Cardiac fibroblast (primary cell): ENCODE measurements around the gene CCT8.

Source experiments
- DNase-seq, 2 donors: peaks; one replicate each; pipeline versions ENCODE4 v3.0.0 to v3.0.0-alpha.2; 2010; ENCODE audit warnings: low read depth in 2 of 2
- H3K4me3 ChIP-seq, 2 donors: replicated peaks in 1 of 2; 1 replicate in 1 of 2; 2 replicates in 1 of 2; pipeline ENCODE4 v1.5.1; 2011; ENCODE audit warnings: low read depth in 2 of 2, low read length in 2 of 2, mild to moderate bottlenecking in 2 of 2, moderate library complexity in 1 of 2
- CTCF ChIP-seq: IDR thresholded peaks from one replicate; pipeline ENCODE4 v1.5.1; 2011; ENCODE audit warnings: low read depth, mild to moderate bottlenecking, low read length, inconsistent platforms

CCT8 gene

GRCh38 chr21:29077651-29078090 lies 4.2 kb upstream of the CCT8 start:
- TF ChIP-seq CTCF = no peak
- peak; percentile 46 to 56 for DNase-seq
- H3K4me3 ChIP-seq = peak overlapping the region; percentile 35 to 45

GRCh38 chr21:29076731-29077640 lies 3.5 kb upstream of the CCT8 start:
- peak in 1 of 2 donors; percentile 26 for DNase-seq
- peak overlapping the region; percentile 45 to 50 for H3K4me3 ChIP-seq

- TF ChIP-seq CTCF = no peak
- DNase-seq = no peak
- H3K4me3 ChIP-seq = no peak overlapping the region
These were observed 2.4 kb upstream of the CCT8 start for GRCh38 chr21:29075706-29076466.

GRCh38 chr21:29074783-29075182 lies 1.3 kb upstream of the CCT8 start:
- H3K4me3 ChIP-seq = no peak overlapping the region
- no peak for DNase-seq
- no peak for TF ChIP-seq CTCF

- no peak for TF ChIP-seq CTCF
- peak overlapping the region; percentile 94 to 99 for H3K4me3 ChIP-seq
- DNase-seq = no peak
These were observed 544 bp upstream of the CCT8 start for GRCh38 chr21:29074007-29074376.

GRCh38 chr21:29072873-29073221 lies 601 bp downstream of the CCT8 start:
- no peak for TF ChIP-seq CTCF
- H3K4me3 ChIP-seq = peak overlapping the region; percentile 94 to 99
- peak; percentile 34 to 56 for DNase-seq

GRCh38 chr21:29064850-29065481 lies 8.5 kb downstream of the CCT8 start:
- DNase-seq = no peak
- no peak overlapping the region for H3K4me3 ChIP-seq
- TF ChIP-seq CTCF = no peak
